GM23338 (cell line): Measurements from ENCODE around the gene DAAM2.

Experiments used
- CREB1 ChIP-seq: fragments of 250-450 bp; sonication (Bioruptor Pico); IDR thresholded peaks from 2 replicates; pipeline ENCODE4 v1.5.0; 2020; ENCODE audit warnings: low read depth, mild to moderate bottlenecking, moderate library complexity
- CTCF ChIP-seq, 2 experiments: fragments of 200-600 bp in 1 of 2; sonication (generic) in 1 of 2; conservative IDR thresholded peaks; 2 replicates each; pipeline versions ENCODE4 v1.5.1 to v1.6.1; 2016 to 2017; ENCODE audit warnings: antibody characterized with exemption in 2 of 2, low read depth in 2 of 2, mild to moderate bottlenecking in 2 of 2, moderate library complexity in 1 of 2
- EZH2 ChIP-seq: fragments of 200-600 bp; sonication (generic); IDR thresholded peaks from one replicate; pipeline ENCODE4 v1.8.0; 2017; ENCODE audit warnings: antibody characterized with exemption, mild to moderate bottlenecking, low read depth; ENCODE audit not compliant: unreplicated experiment
- EZH2phosphoT487 ChIP-seq: fragments of 200-600 bp; sonication (generic); IDR thresholded peaks from one replicate; pipeline ENCODE4 v1.8.1; 2018; ENCODE audit warnings: antibody characterized with exemption; ENCODE audit not compliant: unreplicated experiment
- NANOG ChIP-seq: IDR thresholded peaks from 2 replicates; pipeline ENCODE4 v1.6.1; 2016; ENCODE audit warnings: antibody characterized with exemption, borderline replicate concordance
- POLR2AphosphoS5 ChIP-seq: IDR thresholded peaks from 2 replicates; pipeline ENCODE4 v1.6.1; 2016; ENCODE audit warnings: antibody characterized with exemption, low read depth
- REST ChIP-seq: IDR thresholded peaks from one replicate; pipeline ENCODE4 v1.6.1; 2018; ENCODE audit warnings: antibody characterized with exemption; ENCODE audit not compliant: unreplicated experiment
- STAT1 ChIP-seq: IDR thresholded peaks from one replicate; pipeline ENCODE4 v1.6.1; 2016; ENCODE audit warnings: antibody characterized with exemption; ENCODE audit not compliant: unreplicated experiment

- TF ChIP-seq EZH2 (no peak), CTCF (conservative IDR thresholded peaks at IDR 0.05; ENCODE audit: low read depth in 2 of 2) (no peak), POLR2AphosphoS5 (no peak), REST (no peak), EZH2phosphoT487 (no peak), CREB1 (CRISPR knock-in tag) (no peak), STAT1 (no peak), NANOG (no peak)
These were observed 63.3 kb downstream of the DAAM2 start for GRCh38 chr6:39855356-39855995.
